GM18499 (cell line): ENCODE data around the gene MAP4K5.
"Not testable (repeated sequence)": the region's sequence is repeated elsewhere in the genome, so short reads cannot be mapped to it uniquely, and the experiment has no call there.

Source experiments
- ATAC-seq: cut with Tn5 transposase; IDR thresholded peaks from one replicate; pipeline ENCODE4 v1.9.1; 2021; ENCODE audit warnings: moderate number of reproducible peaks; ENCODE audit not compliant: insufficient read depth, unreplicated experiment

Gene MAP4K5

DNA sequence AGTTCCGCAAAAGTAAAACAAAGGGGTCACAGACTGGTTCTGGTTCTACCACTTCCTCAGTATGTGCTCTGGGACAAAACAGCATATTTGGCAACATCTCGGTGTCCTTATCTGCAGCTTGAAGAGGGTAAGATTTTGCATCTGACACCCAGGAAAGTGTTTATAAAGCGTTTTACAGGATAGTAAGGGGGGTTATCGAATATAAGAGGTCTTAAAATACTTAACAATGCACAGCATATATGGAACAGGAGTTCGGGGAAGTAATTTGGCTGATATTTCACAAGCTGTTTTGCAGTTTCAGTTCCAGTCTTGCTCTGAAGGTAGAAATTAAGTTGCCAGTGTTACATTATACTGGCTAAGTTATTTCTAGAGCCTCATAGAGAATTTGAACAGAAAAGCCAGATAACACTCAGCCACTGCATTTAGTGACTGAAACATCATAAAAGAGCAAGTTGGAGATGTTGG, 904 bp upstream of the MAP4K5 start:
- no peak for ATAC-seq

DNA sequence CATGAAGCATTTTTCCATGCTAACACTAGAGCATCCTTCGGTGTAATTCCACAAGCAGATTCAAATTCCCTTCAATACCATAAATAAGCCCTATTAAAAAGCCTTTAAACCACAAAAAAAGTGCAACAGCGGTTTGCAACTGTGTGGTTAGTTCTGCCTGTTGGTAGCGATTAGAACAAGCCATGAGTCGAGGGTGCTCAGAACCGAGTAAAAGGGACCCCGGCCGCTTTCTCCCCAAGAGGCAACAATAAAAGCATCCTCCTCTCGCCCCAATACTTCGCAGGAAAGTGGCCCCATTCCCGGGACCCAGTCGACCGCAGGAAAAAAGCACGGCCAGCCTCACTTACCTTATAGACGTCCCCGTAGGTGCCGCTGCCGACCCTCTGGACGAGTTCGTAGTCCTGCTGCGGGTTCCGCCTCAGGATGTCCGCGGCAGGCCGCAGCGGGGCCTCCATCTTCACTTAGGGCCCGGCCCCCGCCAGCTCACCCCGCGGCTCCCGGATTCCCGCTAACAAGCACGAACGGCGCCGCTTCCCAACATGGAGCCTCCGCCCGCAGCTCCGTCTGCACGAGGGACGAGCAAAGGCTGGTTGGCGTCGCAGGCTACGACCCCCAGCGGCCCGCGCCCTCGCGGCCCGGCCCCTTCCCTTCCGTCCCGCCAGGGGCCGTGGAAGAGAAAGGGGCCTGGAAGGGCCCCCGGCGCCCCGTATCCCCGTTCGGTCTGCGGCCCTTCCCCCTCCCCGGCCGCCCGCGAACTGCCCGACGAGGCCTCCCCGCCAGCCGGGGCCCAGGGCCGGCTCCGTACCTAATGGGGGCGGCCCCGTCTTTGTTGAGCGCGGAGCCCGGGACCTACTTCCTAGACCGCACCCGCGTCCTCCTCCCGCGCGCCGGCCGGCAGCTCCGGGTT, 521 bp downstream of the MAP4K5 start:
- ATAC-seq: no peak

DNA sequence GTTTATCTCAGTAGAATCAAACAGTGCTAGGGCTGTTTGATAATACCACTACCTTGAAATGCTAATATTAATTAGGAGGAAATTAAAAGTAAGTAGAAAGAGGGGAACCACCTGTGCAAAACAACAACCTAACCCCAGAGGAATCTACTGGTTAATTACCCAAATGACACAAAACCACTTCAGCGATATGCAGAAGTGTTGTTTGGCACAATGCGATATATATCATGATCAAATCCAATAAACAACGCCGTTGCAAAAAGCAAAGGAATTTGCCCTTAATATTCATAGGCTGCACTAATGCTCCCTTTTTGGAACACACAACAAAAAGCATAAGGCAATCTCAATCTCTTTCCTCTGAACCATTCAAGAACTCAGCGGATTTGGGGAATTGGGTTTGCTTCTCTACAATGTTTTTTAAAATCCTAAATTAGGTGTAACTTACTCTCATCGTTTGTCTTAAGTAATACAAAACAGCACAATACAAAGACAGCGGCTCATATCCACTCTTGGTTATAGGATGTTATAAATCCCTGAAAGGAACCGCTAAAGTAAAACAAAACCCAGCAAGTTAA, 1.5 kb downstream of the MAP4K5 start:
- ATAC-seq: no peak

- no peak for ATAC-seq
These were observed 2.0 kb downstream of the MAP4K5 start for GRCh38 chr14:50530358-50530757.

DNA sequence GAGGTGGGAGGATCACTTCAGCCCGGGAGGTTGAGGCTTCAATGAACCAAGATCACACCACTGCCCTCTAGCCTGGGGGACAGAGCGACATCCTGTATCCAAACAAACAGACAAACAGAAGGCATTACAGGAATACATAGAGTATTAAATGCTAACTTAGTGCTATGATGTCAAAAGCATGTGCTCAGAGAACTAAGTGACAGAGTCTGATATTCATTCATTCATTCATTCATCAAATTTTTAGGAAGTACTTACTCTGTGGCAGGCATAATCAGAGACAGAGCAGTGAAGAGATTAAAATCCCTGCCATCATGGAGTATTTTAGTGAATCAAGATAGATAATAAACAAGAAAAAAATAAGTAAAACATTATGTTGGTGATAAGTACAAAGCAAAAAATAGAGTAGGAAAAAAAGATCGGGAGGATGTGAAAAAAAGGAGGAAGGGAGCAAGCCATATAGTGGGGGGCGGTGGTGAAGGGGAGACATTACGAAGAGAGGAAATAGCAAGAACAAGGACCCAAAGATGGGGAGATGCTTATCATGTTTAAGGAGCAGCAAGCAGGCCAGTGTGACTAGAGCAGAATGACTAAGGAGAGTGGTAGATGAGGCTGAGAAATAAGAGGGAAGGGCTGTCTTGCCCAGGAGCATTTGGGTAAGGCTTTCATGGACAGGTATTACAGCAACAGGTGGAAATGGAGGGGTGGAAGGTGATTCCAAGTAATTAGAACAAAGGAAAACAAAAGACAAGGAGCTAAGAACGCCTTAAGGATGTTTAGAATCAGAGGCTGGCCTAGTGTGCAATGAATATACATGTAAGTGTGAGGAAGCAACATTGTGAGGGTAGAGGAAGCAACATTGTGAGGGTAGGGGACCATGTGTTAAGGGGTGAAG, 2.8 kb downstream of the MAP4K5 start:
- ATAC-seq: no peak

DNA sequence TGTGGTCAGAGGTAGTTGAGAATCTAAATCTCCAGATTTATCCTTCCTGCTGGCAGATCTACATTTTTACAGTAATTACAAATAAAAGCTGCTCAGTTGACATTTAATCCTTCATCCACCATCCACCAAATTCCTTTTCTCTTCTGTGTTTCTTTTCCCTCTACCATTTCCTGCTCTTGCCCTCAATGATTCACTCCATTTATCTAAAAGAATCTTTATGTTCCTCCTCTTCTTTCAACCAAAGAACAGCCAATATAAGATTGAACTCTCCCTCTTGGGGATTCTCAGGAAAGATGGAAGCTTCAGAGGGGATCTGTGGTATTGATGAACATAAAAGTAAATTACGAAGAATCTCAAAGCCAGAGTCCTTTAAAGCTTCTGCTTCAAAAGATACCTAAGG, 4.4 kb downstream of the MAP4K5 start:
- no peak for ATAC-seq

- no peak for ATAC-seq
These were observed 7.4 kb downstream of the MAP4K5 start for GRCh38 chr14:50524731-50525515.

DNA sequence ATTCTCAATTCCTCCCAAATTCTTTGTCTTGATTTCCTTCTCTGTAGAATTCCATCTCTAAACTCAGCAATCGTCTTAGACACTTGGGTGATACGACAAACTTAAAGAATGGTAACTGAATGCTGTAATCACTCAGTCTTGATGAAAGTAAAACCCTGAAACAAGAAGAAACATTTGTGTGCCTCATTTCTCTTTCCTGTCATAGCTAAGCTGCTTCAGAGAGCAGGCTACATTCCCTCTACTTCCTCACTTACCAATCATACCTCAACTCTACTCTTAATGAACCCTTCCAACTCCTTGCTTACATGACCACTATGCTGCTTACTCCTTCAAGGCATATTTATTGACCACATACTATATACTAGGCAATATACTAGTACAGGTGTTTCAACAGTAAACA, 8.3 kb downstream of the MAP4K5 start:
- ATAC-seq: no peak

DNA sequence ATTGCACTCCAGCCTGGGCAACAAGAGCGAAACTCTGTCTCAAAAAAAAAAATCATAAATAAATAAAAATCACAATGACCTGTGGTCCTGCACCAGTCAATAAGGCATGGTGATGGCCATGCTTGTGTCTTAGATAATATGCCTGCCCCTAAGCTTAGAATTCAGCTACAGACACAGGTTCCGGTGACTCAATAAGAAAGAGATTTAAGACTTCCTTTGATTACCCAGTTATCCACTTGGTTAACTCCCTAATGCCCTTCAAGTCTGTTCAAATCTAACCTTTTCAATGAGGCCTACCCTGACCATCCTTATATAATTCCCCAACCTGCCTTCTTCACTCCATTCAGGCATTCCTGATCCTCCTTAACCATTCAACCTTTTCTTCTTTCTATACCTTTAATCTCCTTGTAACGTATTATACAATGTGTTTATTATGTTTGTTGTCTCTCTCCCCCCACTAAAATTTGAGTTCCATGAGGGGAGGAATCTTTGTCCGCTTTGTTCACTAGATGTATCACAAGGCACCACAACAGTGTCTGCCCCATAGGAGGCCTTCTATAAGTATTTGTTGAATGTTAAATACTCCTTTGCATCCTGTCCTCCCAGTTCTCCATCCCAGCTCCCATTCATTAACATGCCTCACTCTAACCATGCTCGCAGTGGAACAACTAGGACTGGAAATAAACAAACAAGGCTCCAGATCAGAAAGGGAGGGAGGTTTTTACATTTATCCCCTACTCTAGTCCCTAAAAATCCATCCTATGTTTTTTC, 8.9 kb downstream of the MAP4K5 start:
- no peak for ATAC-seq

GRCh38 chr14:50521912-50522341, 10.4 kb downstream of the MAP4K5 start:
- no peak for ATAC-seq

GRCh38 chr14:50520947-50521815, 11.2 kb downstream of the MAP4K5 start:
- peak; percentile 55 for ATAC-seq

GRCh38 chr14:50516091-50516490, 16.3 kb downstream of the MAP4K5 start:
- ATAC-seq: no peak

- no peak for ATAC-seq
These were observed 19.9 kb downstream of the MAP4K5 start for GRCh38 chr14:50512463-50512862.

DNA sequence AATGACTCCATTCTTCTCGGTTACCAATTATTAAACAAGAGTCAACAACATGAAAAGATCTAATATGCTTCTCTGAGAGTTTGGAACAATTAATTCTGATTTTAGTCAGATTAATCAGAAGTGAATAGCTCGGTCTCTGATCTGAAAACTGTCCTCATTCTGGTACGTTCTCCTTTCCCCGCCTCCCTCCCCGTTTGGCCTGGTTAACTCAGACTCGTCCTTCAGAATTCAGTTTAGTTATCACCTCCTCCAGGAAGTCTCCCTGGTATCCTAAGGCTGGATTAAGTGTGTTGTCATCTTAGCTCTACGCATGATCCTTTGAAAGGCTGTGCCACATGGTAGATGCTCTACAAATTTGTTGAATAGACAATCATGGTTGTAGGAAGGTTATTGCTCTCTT, 22.2 kb downstream of the MAP4K5 start:
- no peak for ATAC-seq

GRCh38 chr14:50507078-50507477, 25.3 kb downstream of the MAP4K5 start:
- not testable (repeated sequence) for ATAC-seq

- ATAC-seq: no peak
These were observed 30.7 kb downstream of the MAP4K5 start for GRCh38 chr14:50501642-50502041.

- ATAC-seq: no peak
These were observed 35.0 kb downstream of the MAP4K5 start for GRCh38 chr14:50497351-50497750.

DNA sequence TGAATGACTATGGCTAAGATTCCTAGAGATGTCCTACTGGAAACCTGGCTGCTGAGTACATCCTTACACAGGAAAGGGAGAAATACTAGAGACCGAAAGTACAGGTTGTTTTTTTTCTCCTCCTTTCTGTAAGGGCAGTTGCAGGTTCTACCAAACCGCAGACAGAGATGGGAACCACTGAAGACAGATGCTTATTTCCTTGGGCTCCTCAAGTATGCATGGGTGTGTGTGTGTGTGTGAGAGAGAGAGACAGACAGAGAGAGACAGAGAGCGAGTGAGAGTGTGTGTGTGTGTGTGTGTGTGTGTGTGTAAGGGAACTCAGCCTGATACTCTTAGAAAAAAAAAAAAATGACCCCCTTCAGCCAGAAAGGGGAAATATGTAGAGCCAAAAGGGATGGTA, 42.5 kb downstream of the MAP4K5 start:
- ATAC-seq: no peak
